Lower leg skin (tissue), 3 donors: Measurements from ENCODE around the gene CASK.

Experiments used
- CTCF ChIP-seq, 3 donors: fragments of 450-650 bp; IDR thresholded peaks; one replicate each; pipeline ENCODE4 v1.5.1; 2016; ENCODE audit warnings: antibody characterized with exemption in 3 of 3, mild to moderate bottlenecking in 3 of 3, moderate library complexity in 2 of 3
- POLR2A ChIP-seq, 2 donors: fragments of 450-650 bp; IDR thresholded peaks; one replicate each; pipeline ENCODE4 v1.6.1; 2016 to 2017; ENCODE audit warnings: antibody characterized with exemption in 2 of 2, mild to moderate bottlenecking in 1 of 2, moderate library complexity in 1 of 2

GRCh38 chrX:41923978-41924683 is 777 bp upstream of the CASK start:
- TF ChIP-seq CTCF (IDR thresholded peaks at IDR 0.05) (no peak), POLR2A (IDR thresholded peaks at IDR 0.05) (no peak)
